ENCODE data around the gene EEPD1. TPM values are rescaled to one million over a fixed set of nuclear protein-coding genes. Genes with fewer than 3 reads are reported as not detected.

EEPD1 gene
- total RNA-seq, 6 experiments from 2014 or later = 0.95 to 2.7 (median 1.5) TPM

- H3K27ac Mint-ChIP-seq = no peak overlapping the region
- no peak overlapping the region for H3K4me3 Mint-ChIP-seq
- no peaks in the 10 kb centered on the region for H3K36me3 Mint-ChIP-seq (ENCODE audit: low read depth)
- no peaks in the 10 kb centered on the region for H3K9me3 Mint-ChIP-seq
- H3K27me3 Mint-ChIP-seq (ENCODE audit: insufficient read depth) = peaks cover 3% of the 10 kb centered on the region; the same call in 1 of the 2 replicates
- no peak for TF ChIP-seq CTCF (IDR thresholded peaks at IDR 0.05)
- H3K4me1 Mint-ChIP-seq (ENCODE audit: low read depth) = peaks cover 25% of the 10 kb centered on the region
- no peak for DNase-seq
Observed at GRCh38 chr7:36160313-36160712, 7.3 kb downstream of the EEPD1 start.

GRCh38 chr7:36161996-36162395 lies 8.9 kb downstream of the EEPD1 start:
- no peak for DNase-seq
- Mint-ChIP-seq H3K4me3 (no peak overlapping the region), H3K27me3 (ENCODE audit: insufficient read depth) (peaks cover 3% of the 10 kb centered on the region; the same call in 1 of the 2 replicates), H3K36me3 (ENCODE audit: low read depth) (no peaks in the 10 kb centered on the region), H3K4me1 (ENCODE audit: low read depth) (peaks cover 15% of the 10 kb centered on the region), H3K9me3 (no peaks in the 10 kb centered on the region), H3K27ac (no peak overlapping the region)
- TF ChIP-seq CTCF (IDR thresholded peaks at IDR 0.05) = no peak

GRCh38 chr7:36165059-36165458 lies 12.0 kb downstream of the EEPD1 start:
- Mint-ChIP-seq H3K4me1 (ENCODE audit: low read depth) (0 out of 2 replicates have a peak, but pooled peaks cover 4% of the 10 kb centered on the region), H3K27ac (no peak overlapping the region), H3K4me3 (no peak overlapping the region), H3K27me3 (ENCODE audit: insufficient read depth) (no peaks in the 10 kb centered on the region; the same call in 1 of the 2 replicates), H3K9me3 (no peaks in the 10 kb centered on the region), H3K36me3 (ENCODE audit: low read depth) (no peaks in the 10 kb centered on the region)
- no peak for DNase-seq
- no peak for TF ChIP-seq CTCF (IDR thresholded peaks at IDR 0.05)

GRCh38 chr7:36165802-36166201 lies 12.7 kb downstream of the EEPD1 start:
- Mint-ChIP-seq H3K4me1 (ENCODE audit: low read depth) (0 out of 2 replicates have a peak, but pooled peaks cover 4% of the 10 kb centered on the region), H3K36me3 (ENCODE audit: low read depth) (no peaks in the 10 kb centered on the region), H3K27ac (no peak overlapping the region), H3K9me3 (no peaks in the 10 kb centered on the region), H3K27me3 (ENCODE audit: insufficient read depth) (peaks cover 1% of the 10 kb centered on the region; the same call in 1 of the 2 replicates), H3K4me3 (no peak overlapping the region)
- no peak for TF ChIP-seq CTCF (IDR thresholded peaks at IDR 0.05)
- DNase-seq = no peak

GRCh38 chr7:36167403-36168050 lies 14.5 kb downstream of the EEPD1 start:
- H3K4me3 Mint-ChIP-seq = no peak overlapping the region

More at GRCh38 chr7:36167403-36168050, 14.5 kb downstream of the EEPD1 start:
- no peak for DNase-seq
- no peak for TF ChIP-seq CTCF (IDR thresholded peaks at IDR 0.05)
- Mint-ChIP-seq H3K27ac (no peak overlapping the region), H3K27me3 (ENCODE audit: insufficient read depth) (peaks cover 1% of the 10 kb centered on the region; the same call in 1 of the 2 replicates), H3K9me3 (no peaks in the 10 kb centered on the region), H3K4me1 (ENCODE audit: low read depth) (0 out of 2 replicates have a peak, but pooled peaks cover 4% of the 10 kb centered on the region), H3K36me3 (ENCODE audit: low read depth) (no peaks in the 10 kb centered on the region)

All from HFFc6 (cell line).